GM23338 (cell line): ENCODE data around the gene ANKRD49. TPM values are rescaled to one million over a fixed set of nuclear protein-coding genes. Genes with fewer than 3 reads are reported as not detected.

Experiments
- ATAC-seq: fragments of 200-7000 bp; cut with Tn5 transposase; 3 replicates; pipeline ENCODE4 v1.9.1; 2020
- DNase-seq: peaks from one replicate; pipeline ENCODE4 v3.0.0-alpha.2; 2015; ENCODE audit warnings: low spot score
- H2AFZ ChIP-seq: fragments of 200-600 bp; sonication (generic); 2 replicates; pipeline ENCODE4 v1.8.0; 2016; ENCODE audit warnings: antibody characterized with exemption, mild to moderate bottlenecking, moderate library complexity
- H3F3A ChIP-seq: fragments of 200-600 bp; sonication (generic); replicated peaks from 2 replicates; pipeline ENCODE4 v1.8.0; 2017; ENCODE audit warnings: antibody characterized with exemption, mixed run types, low read depth
- H3K27ac ChIP-seq: fragments of 200-600 bp; sonication (generic); 2 replicates; pipeline ENCODE4 v1.6.1; 2016; ENCODE audit warnings: low read depth
- H3K27me3 ChIP-seq: fragments of 200-600 bp; sonication (generic); 2 replicates; pipeline ENCODE4 v1.8.0; 2016; ENCODE audit warnings: mild to moderate bottlenecking, mixed run types, moderate library complexity; ENCODE audit not compliant: insufficient read depth
- H3K36me3 ChIP-seq: fragments of 200-600 bp; sonication (generic); 2 replicates; pipeline ENCODE4 v1.8.0; 2016; ENCODE audit warnings: mild to moderate bottlenecking; ENCODE audit not compliant: insufficient read depth
- H3K4me1 ChIP-seq: fragments of 200-600 bp; sonication (generic); 2 replicates; pipeline ENCODE4 v1.8.0; 2016; ENCODE audit warnings: mild to moderate bottlenecking, moderate library complexity; ENCODE audit not compliant: insufficient read depth
- H3K4me2 ChIP-seq: fragments of 200-600 bp; sonication (generic); 2 replicates; pipeline ENCODE4 v1.7.1; 2017; ENCODE audit warnings: mixed run types
- H3K4me3 ChIP-seq: fragments of 200-600 bp; sonication (generic); 2 replicates; pipeline ENCODE4 v1.6.1; 2016; ENCODE audit warnings: mixed run types
- H3K79me2 ChIP-seq: fragments of 200-600 bp; sonication (generic); replicated peaks from 2 replicates; pipeline ENCODE4 v1.8.0; 2017; ENCODE audit warnings: mild to moderate bottlenecking; ENCODE audit not compliant: insufficient read depth
- H3K9me2 ChIP-seq: fragments of 200-600 bp; sonication (generic); 2 replicates; pipeline ENCODE4 v1.8.0; 2017; ENCODE audit not compliant: insufficient read depth
- H4K20me1 ChIP-seq: fragments of 200-600 bp; sonication (generic); replicated peaks from 2 replicates; pipeline ENCODE4 v1.8.0; 2017; ENCODE audit warnings: mild to moderate bottlenecking; ENCODE audit not compliant: insufficient read depth
- H3K27ac Mint-ChIP-seq: 2 replicates; pipeline ENCODE4 v1.8.0; 2020; ENCODE audit warnings: inconsistent platforms, mild to moderate bottlenecking, moderate library complexity, mixed read lengths
- H3K27me3 Mint-ChIP-seq: 3 replicates; pipeline ENCODE4 v1.8.0; 2022; ENCODE audit warnings: low read depth, mild to moderate bottlenecking, moderate library complexity, mixed read lengths, inconsistent platforms; ENCODE audit not compliant: insufficient read depth, poor library complexity
- H3K36me3 Mint-ChIP-seq: 3 replicates; pipeline ENCODE4 v1.8.0; 2021; ENCODE audit warnings: low read depth, mild to moderate bottlenecking, inconsistent platforms, moderate library complexity, mixed read lengths
- H3K4me1 Mint-ChIP-seq: 3 replicates; pipeline ENCODE4 v1.8.0; 2020; ENCODE audit warnings: mild to moderate bottlenecking, inconsistent platforms, mixed read lengths
- H3K4me3 Mint-ChIP-seq: 3 replicates; pipeline ENCODE4 v1.8.0; 2021; ENCODE audit warnings: moderate library complexity, mild to moderate bottlenecking, inconsistent platforms, mixed read lengths
- H3K9me3 Mint-ChIP-seq: 3 replicates; pipeline ENCODE4 v1.8.0; 2020; ENCODE audit warnings: moderate library complexity, mild to moderate bottlenecking, inconsistent platforms, mixed read lengths
- CREB1 ChIP-seq: fragments of 250-450 bp; sonication (Bioruptor Pico); IDR thresholded peaks from 2 replicates; pipeline ENCODE4 v1.5.0; 2020; ENCODE audit warnings: low read depth, mild to moderate bottlenecking, moderate library complexity
- EZH2 ChIP-seq: fragments of 200-600 bp; sonication (generic); IDR thresholded peaks from one replicate; pipeline ENCODE4 v1.8.0; 2017; ENCODE audit warnings: antibody characterized with exemption, mild to moderate bottlenecking, low read depth; ENCODE audit not compliant: unreplicated experiment
- EZH2phosphoT487 ChIP-seq: fragments of 200-600 bp; sonication (generic); IDR thresholded peaks from one replicate; pipeline ENCODE4 v1.8.1; 2018; ENCODE audit warnings: antibody characterized with exemption; ENCODE audit not compliant: unreplicated experiment
- JUNB ChIP-seq: IDR thresholded peaks from one replicate; pipeline ENCODE4 v1.6.1; 2016; ENCODE audit warnings: antibody characterized with exemption; ENCODE audit not compliant: unreplicated experiment
- NANOG ChIP-seq: IDR thresholded peaks from 2 replicates; pipeline ENCODE4 v1.6.1; 2016; ENCODE audit warnings: antibody characterized with exemption, borderline replicate concordance
- POLR2AphosphoS5 ChIP-seq: IDR thresholded peaks from 2 replicates; pipeline ENCODE4 v1.6.1; 2016; ENCODE audit warnings: antibody characterized with exemption, low read depth
- STAT1 ChIP-seq: IDR thresholded peaks from one replicate; pipeline ENCODE4 v1.6.1; 2016; ENCODE audit warnings: antibody characterized with exemption; ENCODE audit not compliant: unreplicated experiment
- ZNF114 ChIP-seq: fragments of 250-450 bp; sonication (Bioruptor Pico); IDR thresholded peaks from 2 replicates; pipeline ENCODE4 v1.5.0; 2020; ENCODE audit warnings: mild to moderate bottlenecking, moderate library complexity
- ZNF331 ChIP-seq: fragments of 250-450 bp; sonication (Bioruptor Pico); IDR thresholded peaks from 2 replicates; pipeline ENCODE4 v1.5.0; 2020; ENCODE audit warnings: low read depth, mild to moderate bottlenecking, moderate library complexity
- polyA plus RNA-seq: library from polyadenylated mRNA; unstranded; fragments of >200 nt; fragmentation: Nextera tagmentation; extraction: Ambion mirVana; gene quantifications from 2 replicates; pipeline ENCODE4 v1.2.1, GENCODE V29; 2016
- total RNA-seq: library from RNA; depleted of rRNA; stranded (reverse); fragments of >200 nt; shearing (Covaris generic); gene quantifications from 2 replicates; pipeline ENCODE4 v1.2.3, GENCODE V29; 2014
- TF ChIP-seq, protein P1 (sequence below): IDR thresholded peaks from 2 replicates; pipeline ENCODE4 v1.6.1; 2016; ENCODE audit warnings: antibody characterized with exemption
- TF ChIP-seq, protein P2 (sequence below), 2 experiments: fragments of 200-600 bp in 1 of 2; sonication (generic) in 1 of 2; conservative IDR thresholded peaks; 2 replicates each; pipeline versions ENCODE4 v1.5.1 to v1.6.1; 2016 to 2017; ENCODE audit warnings: antibody characterized with exemption in 2 of 2, low read depth in 2 of 2, mild to moderate bottlenecking in 2 of 2, moderate library complexity in 1 of 2
- TF ChIP-seq, protein P3 (sequence below): fragments of 250-450 bp; sonication (Bioruptor Pico); IDR thresholded peaks from 2 replicates; pipeline ENCODE4 v1.5.0; 2020; ENCODE audit warnings: mild to moderate bottlenecking, moderate library complexity
- TF ChIP-seq, protein P4 (sequence below): IDR thresholded peaks from one replicate; pipeline ENCODE4 v1.6.1; 2018; ENCODE audit warnings: antibody characterized with exemption; ENCODE audit not compliant: unreplicated experiment

The ANKRD49 gene
- total and polyA plus RNA-seq, 2 experiments from 2014 or later: 16.0 to 35.2 TPM

DNA sequence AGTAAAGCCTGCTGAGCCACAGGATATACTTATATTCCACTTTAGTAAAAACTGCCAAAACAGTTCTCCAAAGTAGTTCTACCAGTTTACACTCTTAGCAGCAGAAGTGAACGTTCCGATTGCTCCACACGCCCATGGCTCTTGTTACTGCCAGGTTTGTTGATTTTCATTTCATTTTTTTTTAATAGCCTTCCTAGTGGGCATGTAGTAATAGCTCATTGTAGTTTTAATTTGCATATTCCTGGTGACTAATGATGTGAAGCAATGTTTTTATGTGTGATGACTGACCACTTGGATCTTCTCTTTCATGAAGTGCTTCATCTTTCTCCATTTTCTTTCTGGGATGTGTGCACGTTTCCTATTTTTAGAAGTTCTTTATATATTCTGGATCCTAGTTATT is 13.7 kb downstream of the ANKRD49 start:
- Histone ChIP-seq H2AFZ (no peak overlapping the region), H3F3A (no peaks in the 10 kb centered on the region), H3K9me2 (no peaks in the 10 kb centered on the region), H3K36me3 (no peaks in the 10 kb centered on the region), H3K4me3 (no peak overlapping the region), H3K4me1 (0 out of 2 replicates have a peak, but pooled peaks cover 4% of the 10 kb centered on the region), H3K79me2 (no peaks in the 10 kb centered on the region), H3K27ac (no peak overlapping the region), H3K27me3 (peaks cover 11% of the 10 kb centered on the region; the same call in 1 of the 2 replicates), H3K4me2 (no peak overlapping the region), H4K20me1 (no peaks in the 10 kb centered on the region)
- peaks cover 5% of the 10 kb centered on the region; the same call in 2 of the 3 replicates for H3K4me1 Mint-ChIP-seq
- H3K27ac Mint-ChIP-seq: no peak overlapping the region
- no peak for DNase-seq
- peaks cover 3% of the 10 kb centered on the region; the same call in 1 of the 3 replicates for H3K9me3 Mint-ChIP-seq
- no peak for ATAC-seq
- no peaks in the 10 kb centered on the region for H3K36me3 Mint-ChIP-seq
- no peak overlapping the region for H3K4me3 Mint-ChIP-seq
- TF ChIP-seq, protein P1, sequence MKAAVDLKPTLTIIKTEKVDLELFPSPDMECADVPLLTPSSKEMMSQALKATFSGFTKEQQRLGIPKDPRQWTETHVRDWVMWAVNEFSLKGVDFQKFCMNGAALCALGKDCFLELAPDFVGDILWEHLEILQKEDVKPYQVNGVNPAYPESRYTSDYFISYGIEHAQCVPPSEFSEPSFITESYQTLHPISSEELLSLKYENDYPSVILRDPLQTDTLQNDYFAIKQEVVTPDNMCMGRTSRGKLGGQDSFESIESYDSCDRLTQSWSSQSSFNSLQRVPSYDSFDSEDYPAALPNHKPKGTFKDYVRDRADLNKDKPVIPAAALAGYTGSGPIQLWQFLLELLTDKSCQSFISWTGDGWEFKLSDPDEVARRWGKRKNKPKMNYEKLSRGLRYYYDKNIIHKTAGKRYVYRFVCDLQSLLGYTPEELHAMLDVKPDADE: no peak
- TF ChIP-seq CREB1 (CRISPR knock-in tag) (no peak), STAT1 (no peak), ZNF114 (CRISPR knock-in tag) (no peak), NANOG (no peak), EZH2 (no peak), POLR2AphosphoS5 (no peak), ZNF331 (CRISPR knock-in tag) (no peak), JUNB (no peak), EZH2phosphoT487 (no peak)
- TF ChIP-seq, protein P2, sequence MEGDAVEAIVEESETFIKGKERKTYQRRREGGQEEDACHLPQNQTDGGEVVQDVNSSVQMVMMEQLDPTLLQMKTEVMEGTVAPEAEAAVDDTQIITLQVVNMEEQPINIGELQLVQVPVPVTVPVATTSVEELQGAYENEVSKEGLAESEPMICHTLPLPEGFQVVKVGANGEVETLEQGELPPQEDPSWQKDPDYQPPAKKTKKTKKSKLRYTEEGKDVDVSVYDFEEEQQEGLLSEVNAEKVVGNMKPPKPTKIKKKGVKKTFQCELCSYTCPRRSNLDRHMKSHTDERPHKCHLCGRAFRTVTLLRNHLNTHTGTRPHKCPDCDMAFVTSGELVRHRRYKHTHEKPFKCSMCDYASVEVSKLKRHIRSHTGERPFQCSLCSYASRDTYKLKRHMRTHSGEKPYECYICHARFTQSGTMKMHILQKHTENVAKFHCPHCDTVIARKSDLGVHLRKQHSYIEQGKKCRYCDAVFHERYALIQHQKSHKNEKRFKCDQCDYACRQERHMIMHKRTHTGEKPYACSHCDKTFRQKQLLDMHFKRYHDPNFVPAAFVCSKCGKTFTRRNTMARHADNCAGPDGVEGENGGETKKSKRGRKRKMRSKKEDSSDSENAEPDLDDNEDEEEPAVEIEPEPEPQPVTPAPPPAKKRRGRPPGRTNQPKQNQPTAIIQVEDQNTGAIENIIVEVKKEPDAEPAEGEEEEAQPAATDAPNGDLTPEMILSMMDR (conservative IDR thresholded peaks at IDR 0.05; ENCODE audit: low read depth in 2 of 2): no peak
- TF ChIP-seq, protein P3, sequence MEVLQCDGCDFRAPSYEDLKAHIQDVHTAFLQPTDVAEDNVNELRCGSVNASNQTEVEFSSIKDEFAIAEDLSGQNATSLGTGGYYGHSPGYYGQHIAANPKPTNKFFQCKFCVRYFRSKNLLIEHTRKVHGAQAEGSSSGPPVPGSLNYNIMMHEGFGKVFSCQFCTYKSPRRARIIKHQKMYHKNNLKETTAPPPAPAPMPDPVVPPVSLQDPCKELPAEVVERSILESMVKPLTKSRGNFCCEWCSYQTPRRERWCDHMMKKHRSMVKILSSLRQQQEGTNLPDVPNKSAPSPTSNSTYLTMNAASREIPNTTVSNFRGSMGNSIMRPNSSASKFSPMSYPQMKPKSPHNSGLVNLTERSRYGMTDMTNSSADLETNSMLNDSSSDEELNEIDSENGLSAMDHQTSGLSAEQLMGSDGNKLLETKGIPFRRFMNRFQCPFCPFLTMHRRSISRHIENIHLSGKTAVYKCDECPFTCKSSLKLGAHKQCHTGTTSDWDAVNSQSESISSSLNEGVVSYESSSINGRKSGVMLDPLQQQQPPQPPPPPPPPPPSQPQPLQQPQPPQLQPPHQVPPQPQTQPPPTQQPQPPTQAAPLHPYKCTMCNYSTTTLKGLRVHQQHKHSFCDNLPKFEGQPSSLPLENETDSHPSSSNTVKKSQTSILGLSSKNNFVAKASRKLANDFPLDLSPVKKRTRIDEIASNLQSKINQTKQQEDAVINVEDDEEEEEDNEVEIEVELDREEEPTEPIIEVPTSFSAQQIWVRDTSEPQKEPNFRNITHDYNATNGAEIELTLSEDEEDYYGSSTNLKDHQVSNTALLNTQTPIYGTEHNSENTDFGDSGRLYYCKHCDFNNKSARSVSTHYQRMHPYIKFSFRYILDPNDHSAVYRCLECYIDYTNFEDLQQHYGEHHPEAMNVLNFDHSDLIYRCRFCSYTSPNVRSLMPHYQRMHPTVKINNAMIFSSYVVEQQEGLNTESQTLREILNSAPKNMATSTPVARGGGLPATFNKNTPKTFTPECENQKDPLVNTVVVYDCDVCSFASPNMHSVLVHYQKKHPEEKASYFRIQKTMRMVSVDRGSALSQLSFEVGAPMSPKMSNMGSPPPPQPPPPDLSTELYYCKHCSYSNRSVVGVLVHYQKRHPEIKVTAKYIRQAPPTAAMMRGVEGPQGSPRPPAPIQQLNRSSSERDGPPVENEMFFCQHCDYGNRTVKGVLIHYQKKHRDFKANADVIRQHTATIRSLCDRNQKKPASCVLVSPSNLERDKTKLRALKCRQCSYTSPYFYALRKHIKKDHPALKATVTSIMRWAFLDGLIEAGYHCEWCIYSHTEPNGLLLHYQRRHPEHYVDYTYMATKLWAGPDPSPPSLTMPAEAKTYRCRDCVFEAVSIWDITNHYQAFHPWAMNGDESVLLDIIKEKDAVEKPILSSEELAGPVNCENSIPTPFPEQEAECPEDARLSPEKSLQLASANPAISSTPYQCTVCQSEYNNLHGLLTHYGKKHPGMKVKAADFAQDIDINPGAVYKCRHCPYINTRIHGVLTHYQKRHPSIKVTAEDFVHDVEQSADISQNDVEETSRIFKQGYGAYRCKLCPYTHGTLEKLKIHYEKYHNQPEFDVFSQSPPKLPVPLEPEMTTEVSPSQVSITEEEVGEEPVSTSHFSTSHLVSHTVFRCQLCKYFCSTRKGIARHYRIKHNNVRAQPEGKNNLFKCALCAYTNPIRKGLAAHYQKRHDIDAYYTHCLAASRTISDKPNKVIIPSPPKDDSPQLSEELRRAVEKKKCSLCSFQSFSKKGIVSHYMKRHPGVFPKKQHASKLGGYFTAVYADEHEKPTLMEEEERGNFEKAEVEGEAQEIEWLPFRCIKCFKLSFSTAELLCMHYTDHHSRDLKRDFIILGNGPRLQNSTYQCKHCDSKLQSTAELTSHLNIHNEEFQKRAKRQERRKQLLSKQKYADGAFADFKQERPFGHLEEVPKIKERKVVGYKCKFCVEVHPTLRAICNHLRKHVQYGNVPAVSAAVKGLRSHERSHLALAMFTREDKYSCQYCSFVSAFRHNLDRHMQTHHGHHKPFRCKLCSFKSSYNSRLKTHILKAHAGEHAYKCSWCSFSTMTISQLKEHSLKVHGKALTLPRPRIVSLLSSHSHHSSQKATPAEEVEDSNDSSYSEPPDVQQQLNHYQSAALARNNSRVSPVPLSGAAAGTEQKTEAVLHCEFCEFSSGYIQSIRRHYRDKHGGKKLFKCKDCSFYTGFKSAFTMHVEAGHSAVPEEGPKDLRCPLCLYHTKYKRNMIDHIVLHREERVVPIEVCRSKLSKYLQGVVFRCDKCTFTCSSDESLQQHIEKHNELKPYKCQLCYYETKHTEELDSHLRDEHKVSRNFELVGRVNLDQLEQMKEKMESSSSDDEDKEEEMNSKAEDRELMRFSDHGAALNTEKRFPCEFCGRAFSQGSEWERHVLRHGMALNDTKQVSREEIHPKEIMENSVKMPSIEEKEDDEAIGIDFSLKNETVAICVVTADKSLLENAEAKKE: no peak
- TF ChIP-seq, protein P4, sequence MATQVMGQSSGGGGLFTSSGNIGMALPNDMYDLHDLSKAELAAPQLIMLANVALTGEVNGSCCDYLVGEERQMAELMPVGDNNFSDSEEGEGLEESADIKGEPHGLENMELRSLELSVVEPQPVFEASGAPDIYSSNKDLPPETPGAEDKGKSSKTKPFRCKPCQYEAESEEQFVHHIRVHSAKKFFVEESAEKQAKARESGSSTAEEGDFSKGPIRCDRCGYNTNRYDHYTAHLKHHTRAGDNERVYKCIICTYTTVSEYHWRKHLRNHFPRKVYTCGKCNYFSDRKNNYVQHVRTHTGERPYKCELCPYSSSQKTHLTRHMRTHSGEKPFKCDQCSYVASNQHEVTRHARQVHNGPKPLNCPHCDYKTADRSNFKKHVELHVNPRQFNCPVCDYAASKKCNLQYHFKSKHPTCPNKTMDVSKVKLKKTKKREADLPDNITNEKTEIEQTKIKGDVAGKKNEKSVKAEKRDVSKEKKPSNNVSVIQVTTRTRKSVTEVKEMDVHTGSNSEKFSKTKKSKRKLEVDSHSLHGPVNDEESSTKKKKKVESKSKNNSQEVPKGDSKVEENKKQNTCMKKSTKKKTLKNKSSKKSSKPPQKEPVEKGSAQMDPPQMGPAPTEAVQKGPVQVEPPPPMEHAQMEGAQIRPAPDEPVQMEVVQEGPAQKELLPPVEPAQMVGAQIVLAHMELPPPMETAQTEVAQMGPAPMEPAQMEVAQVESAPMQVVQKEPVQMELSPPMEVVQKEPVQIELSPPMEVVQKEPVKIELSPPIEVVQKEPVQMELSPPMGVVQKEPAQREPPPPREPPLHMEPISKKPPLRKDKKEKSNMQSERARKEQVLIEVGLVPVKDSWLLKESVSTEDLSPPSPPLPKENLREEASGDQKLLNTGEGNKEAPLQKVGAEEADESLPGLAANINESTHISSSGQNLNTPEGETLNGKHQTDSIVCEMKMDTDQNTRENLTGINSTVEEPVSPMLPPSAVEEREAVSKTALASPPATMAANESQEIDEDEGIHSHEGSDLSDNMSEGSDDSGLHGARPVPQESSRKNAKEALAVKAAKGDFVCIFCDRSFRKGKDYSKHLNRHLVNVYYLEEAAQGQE: no peak
- peaks cover 9% of the 10 kb centered on the region for H3K27me3 Mint-ChIP-seq
